Caco-2 (cell line): Measurements from ENCODE around the gene TRIM24. TPM values are rescaled to one million over a fixed set of nuclear protein-coding genes. Genes with fewer than 3 reads are reported as not detected.
"Not testable (repeated sequence)": the region's sequence is repeated elsewhere in the genome, so short reads cannot be mapped to it uniquely, and the experiment has no call there.

Source experiments
- BruUV-seq: library from RNA; stranded (reverse); fragments of 400-500 nt; replicated peaks from 2 replicates; lab custom pipeline; 2021; lab: Mats Ljungman, UMichigan
- CTCF ChIA-PET: fragments of 300-600 bp; sonication (Branson Sonifier 250); formaldehyde crosslinking; loops from one replicate; lab custom pipeline; 2022; ENCODE audit warnings: antibody characterized with exemption; lab: Charles Lee
- POLR2A ChIA-PET: fragments of 300-600 bp; sonication (Branson Sonifier 250); formaldehyde crosslinking; loops from one replicate; lab custom pipeline; 2022; ENCODE audit warnings: antibody characterized with exemption; lab: Charles Lee
- DNase-seq, 2 experiments: peaks; one replicate each; pipeline versions ENCODE4 v3.0.0 to v3.0.0-alpha.2; 2020 to 2022
- H3K27me3 ChIP-seq: replicated peaks from 2 replicates; pipeline ENCODE4 v1.6.0; 2011; ENCODE audit warnings: low read length; ENCODE audit not compliant: control insufficient read depth, insufficient read depth
- H3K36me3 ChIP-seq: 2 replicates; pipeline ENCODE4 v1.5.1; 2011; ENCODE audit warnings: low read length; ENCODE audit not compliant: control insufficient read depth, insufficient read depth
- H3K4me1 ChIP-seq: fragments of 250-450 bp; sonication (Bioruptor Pico); 2 replicates; pipeline ENCODE4 v1.5.1; 2020; ENCODE audit warnings: mild to moderate bottlenecking
- H3K4me3 ChIP-seq: 2 replicates; pipeline ENCODE4 v1.5.1; 2011; ENCODE audit warnings: low read depth, mild to moderate bottlenecking, control low read depth, low read length
- H3K9me3 ChIP-seq: fragments of 250-450 bp; sonication (Bioruptor Pico); 2 replicates; pipeline ENCODE4 v1.5.1; 2020; ENCODE audit warnings: mild to moderate bottlenecking, moderate library complexity
- H3K27ac Mint-ChIP-seq: one replicate; pipeline ENCODE4 v1.8.0; 2022; ENCODE audit warnings: mixed read lengths; ENCODE audit not compliant: unreplicated experiment
- H3K27me3 Mint-ChIP-seq: one replicate; pipeline ENCODE4 v1.8.0; 2022; ENCODE audit warnings: mixed read lengths; ENCODE audit not compliant: insufficient read depth, unreplicated experiment
- H3K36me3 Mint-ChIP-seq: one replicate; pipeline ENCODE4 v1.8.0; 2022; ENCODE audit warnings: mild to moderate bottlenecking, mixed read lengths; ENCODE audit not compliant: insufficient read depth, unreplicated experiment
- H3K4me1 Mint-ChIP-seq: one replicate; pipeline ENCODE4 v1.8.0; 2022; ENCODE audit warnings: low read depth, mixed read lengths; ENCODE audit not compliant: unreplicated experiment
- H3K4me3 Mint-ChIP-seq: one replicate; pipeline ENCODE4 v1.8.0; 2022; ENCODE audit warnings: mild to moderate bottlenecking, moderate library complexity, mixed read lengths; ENCODE audit not compliant: unreplicated experiment
- H3K9me3 Mint-ChIP-seq: one replicate; pipeline ENCODE4 v1.8.0; 2022; ENCODE audit warnings: mixed read lengths; ENCODE audit not compliant: unreplicated experiment
- intact Hi-C: fragments of 100-400 bp; cut with micrococcal nuclease; formaldehyde crosslinking; loops from one replicate; pipeline ENCODE4 v1.10.0; 2022; ENCODE audit not compliant: unreplicated experiment
- total RNA-seq: library from RNA; stranded (reverse); gene quantifications from 2 replicates; pipeline ENCODE4 v1.2.3, GENCODE V29; 2022
- TF ChIP-seq, protein P1 (sequence below), 2 experiments: fragments of 200-600 bp in 1 of 2; IDR thresholded peaks; 1 replicate in 1 of 2; 2 replicates in 1 of 2; pipeline versions ENCODE4 v1.5.1 to v1.8.0; 2011 to 2022; ENCODE audit warnings: antibody characterized with exemption in 1 of 2, control low read depth in 1 of 2, inconsistent platforms in 1 of 2, low read depth in 1 of 2, low read length in 1 of 2, mild to moderate bottlenecking in 1 of 2, moderate library complexity in 1 of 2; ENCODE audit not compliant: insufficient read depth in 1 of 2, severe bottlenecking in 1 of 2, unreplicated experiment in 1 of 2

The TRIM24 gene
- total RNA-seq, 1 experiment from 2014 or later = 58.2 TPM

- H3K27me3 ChIP-seq, H3K4me1 ChIP-seq, H3K4me3 Mint-ChIP-seq, H3K36me3 ChIP-seq, H3K27me3 Mint-ChIP-seq, BruUV-seq, H3K27ac Mint-ChIP-seq, CTCF ChIA-PET, H3K4me3 ChIP-seq, POLR2A ChIA-PET, intact Hi-C loops, DNase-seq, H3K9me3 ChIP-seq: not testable (repeated sequence)
- Mint-ChIP-seq H3K9me3 (peaks cover 20% of the 10 kb centered on the region), H3K4me1 (peaks cover 22% of the 10 kb centered on the region), H3K36me3 (peaks cover 31% of the 10 kb centered on the region)
Measured at GRCh38 chr7:138489139-138489538, 29.1 kb downstream of the TRIM24 start.

GRCh38 chr7:138491612-138492386, 31.7 kb downstream of the TRIM24 start:
- CTCF ChIA-PET = no interaction called here
- intact Hi-C loops = no loop called here
- Histone ChIP-seq H3K4me3 (no peak overlapping the region), H3K4me1 (no peaks in the 10 kb centered on the region), H3K9me3 (no peaks in the 10 kb centered on the region), H3K36me3 (peaks cover 2% of the 10 kb centered on the region; the same call in 1 of the 2 replicates), H3K27me3 (no peaks in the 10 kb centered on the region)
- H3K27me3 Mint-ChIP-seq = no peaks in the 10 kb centered on the region
- POLR2A ChIA-PET = no interaction called here
- peaks cover 29% of the 10 kb centered on the region for H3K36me3 Mint-ChIP-seq
- H3K4me1 Mint-ChIP-seq = peaks cover 22% of the 10 kb centered on the region
- H3K9me3 Mint-ChIP-seq = peaks cover 20% of the 10 kb centered on the region
- H3K27ac Mint-ChIP-seq = no peak overlapping the region
- BruUV-seq = no TSS peak
- H3K4me3 Mint-ChIP-seq = no peak overlapping the region
- TF ChIP-seq, protein P1, sequence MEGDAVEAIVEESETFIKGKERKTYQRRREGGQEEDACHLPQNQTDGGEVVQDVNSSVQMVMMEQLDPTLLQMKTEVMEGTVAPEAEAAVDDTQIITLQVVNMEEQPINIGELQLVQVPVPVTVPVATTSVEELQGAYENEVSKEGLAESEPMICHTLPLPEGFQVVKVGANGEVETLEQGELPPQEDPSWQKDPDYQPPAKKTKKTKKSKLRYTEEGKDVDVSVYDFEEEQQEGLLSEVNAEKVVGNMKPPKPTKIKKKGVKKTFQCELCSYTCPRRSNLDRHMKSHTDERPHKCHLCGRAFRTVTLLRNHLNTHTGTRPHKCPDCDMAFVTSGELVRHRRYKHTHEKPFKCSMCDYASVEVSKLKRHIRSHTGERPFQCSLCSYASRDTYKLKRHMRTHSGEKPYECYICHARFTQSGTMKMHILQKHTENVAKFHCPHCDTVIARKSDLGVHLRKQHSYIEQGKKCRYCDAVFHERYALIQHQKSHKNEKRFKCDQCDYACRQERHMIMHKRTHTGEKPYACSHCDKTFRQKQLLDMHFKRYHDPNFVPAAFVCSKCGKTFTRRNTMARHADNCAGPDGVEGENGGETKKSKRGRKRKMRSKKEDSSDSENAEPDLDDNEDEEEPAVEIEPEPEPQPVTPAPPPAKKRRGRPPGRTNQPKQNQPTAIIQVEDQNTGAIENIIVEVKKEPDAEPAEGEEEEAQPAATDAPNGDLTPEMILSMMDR (IDR thresholded peaks at IDR 0.05; ENCODE audit: insufficient read depth in 1 of 2, low read depth in 1 of 2, low read length in 1 of 2, severe bottlenecking in 1 of 2, unreplicated experiment in 1 of 2) = no peak
- DNase-seq = no peak

- ChIA-PET POLR2A (no interaction called here), CTCF (no interaction called here)
- BruUV-seq = no TSS peak
- Mint-ChIP-seq H3K9me3 (peaks cover 20% of the 10 kb centered on the region), H3K4me3 (no peak overlapping the region), H3K27me3 (no peaks in the 10 kb centered on the region), H3K36me3 (peaks cover 34% of the 10 kb centered on the region), H3K4me1 (peaks cover 22% of the 10 kb centered on the region), H3K27ac (no peak overlapping the region)
- intact Hi-C loops = no loop called here
- Histone ChIP-seq H3K9me3 (no peaks in the 10 kb centered on the region), H3K36me3 (peaks cover 2% of the 10 kb centered on the region; the same call in 1 of the 2 replicates), H3K27me3 (no peaks in the 10 kb centered on the region), H3K4me1 (no peaks in the 10 kb centered on the region), H3K4me3 (no peak overlapping the region)
- DNase-seq = no peak
- TF ChIP-seq, protein P1 (IDR thresholded peaks at IDR 0.05; ENCODE audit: insufficient read depth in 1 of 2, low read depth in 1 of 2, low read length in 1 of 2, severe bottlenecking in 1 of 2, unreplicated experiment in 1 of 2) = no peak
Measured at GRCh38 chr7:138492423-138492822, 32.4 kb downstream of the TRIM24 start.
